ENCODE data around the gene MEF2B. TPM values are rescaled to one million over a fixed set of nuclear protein-coding genes. Genes with fewer than 3 reads are reported as not detected.
A peak's percentile ranks its signal among the peaks of the same experiment; 100 is the strongest.

The MEF2B gene
- total RNA-seq, 1 experiment from 2014 or later, result 1.3 TPM

GRCh38 chr19:19217099-19217498 lies 47.0 kb upstream of the MEF2B start:
- Histone ChIP-seq H3K23ac (ENCODE audit: insufficient read length, low read depth, low read length) (no peak overlapping the region), H3K27me3 (ENCODE audit: insufficient read depth, low read length) (peaks cover 24% of the 10 kb centered on the region), H2BK15ac (ENCODE audit: low read depth, low read length) (no peak overlapping the region), H3K79me1 (ENCODE audit: insufficient read depth, low read depth, low read length, poor library complexity, severe bottlenecking) (no peaks in the 10 kb centered on the region), H2AFZ (ENCODE audit: low read length) (no peak overlapping the region), H2BK5ac (ENCODE audit: insufficient read length, low read length) (no peak overlapping the region), H2BK20ac (ENCODE audit: low read depth, low read length, poor library complexity, severe bottlenecking) (no peak overlapping the region), H3K23me2 (ENCODE audit: insufficient read length, low read depth, low read length, poor library complexity, severe bottlenecking) (peaks cover 5% of the 10 kb centered on the region), H4K5ac (ENCODE audit: insufficient read length, low read depth, low read length) (no peak overlapping the region), H3K9ac (ENCODE audit: extremely low read depth, insufficient read length, low read length) (no peak overlapping the region), H3K18ac (ENCODE audit: insufficient read length, low read depth, low read length) (no peak overlapping the region), H3K4ac (ENCODE audit: low read depth, low read length) (no peak overlapping the region), H2AK5ac (ENCODE audit: insufficient read length, low read length) (no peak overlapping the region), H3K4me1 (ENCODE audit: insufficient read depth, low read length) (peaks cover 3% of the 10 kb centered on the region; the same call in 1 of the 2 replicates), H3K79me2 (ENCODE audit: insufficient read depth, low read length) (no peaks in the 10 kb centered on the region), H4K8ac (replicated peaks; ENCODE audit: insufficient read length, low read depth, low read length) (no peak overlapping the region), H3K56ac (ENCODE audit: insufficient read length, low read depth, low read length) (no peak overlapping the region), H3K9me3 (ENCODE audit: control insufficient read depth, low read depth, low read length) (no peaks in the 10 kb centered on the region), H3K4me2 (ENCODE audit: insufficient read depth, insufficient read length, low read length) (no peak overlapping the region), H3T11ph (ENCODE audit: low read length) (no peak overlapping the region), H3K14ac (ENCODE audit: insufficient read depth, low read length) (no peak overlapping the region), H4K20me1 (ENCODE audit: control insufficient read depth, insufficient read depth, insufficient read length) (no peaks in the 10 kb centered on the region), H2BK120ac (ENCODE audit: low read depth, low read length, poor library complexity, severe bottlenecking) (no peak overlapping the region), H2BK12ac (ENCODE audit: insufficient read length, low read depth, low read length) (no peak overlapping the region), H3K27ac (ENCODE audit: insufficient read length, low read depth, low read length) (no peak overlapping the region), H4K91ac (ENCODE audit: insufficient read length, low read depth, low read length) (no peak overlapping the region)
- H3K9me3 Mint-ChIP-seq, result peaks cover 0 to 4% of the 10 kb centered on the region in 2 experiments; a peak in 2 of 5 replicates
- peaks cover 84% of the 10 kb centered on the region for H3K27me3 Mint-ChIP-seq (ENCODE audit: low read depth)
- peak; percentile 49 for DNase-seq
- no peak overlapping the region for H3K27ac Mint-ChIP-seq
- peaks cover 6 to 21% of the 10 kb centered on the region in 2 experiments for H3K4me1 Mint-ChIP-seq
- no peaks in the 10 kb centered on the region for H3K36me3 Mint-ChIP-seq (ENCODE audit: insufficient read depth in 1 of 3, low read depth in 3 of 3)
- TF ChIP-seq, protein P1, sequence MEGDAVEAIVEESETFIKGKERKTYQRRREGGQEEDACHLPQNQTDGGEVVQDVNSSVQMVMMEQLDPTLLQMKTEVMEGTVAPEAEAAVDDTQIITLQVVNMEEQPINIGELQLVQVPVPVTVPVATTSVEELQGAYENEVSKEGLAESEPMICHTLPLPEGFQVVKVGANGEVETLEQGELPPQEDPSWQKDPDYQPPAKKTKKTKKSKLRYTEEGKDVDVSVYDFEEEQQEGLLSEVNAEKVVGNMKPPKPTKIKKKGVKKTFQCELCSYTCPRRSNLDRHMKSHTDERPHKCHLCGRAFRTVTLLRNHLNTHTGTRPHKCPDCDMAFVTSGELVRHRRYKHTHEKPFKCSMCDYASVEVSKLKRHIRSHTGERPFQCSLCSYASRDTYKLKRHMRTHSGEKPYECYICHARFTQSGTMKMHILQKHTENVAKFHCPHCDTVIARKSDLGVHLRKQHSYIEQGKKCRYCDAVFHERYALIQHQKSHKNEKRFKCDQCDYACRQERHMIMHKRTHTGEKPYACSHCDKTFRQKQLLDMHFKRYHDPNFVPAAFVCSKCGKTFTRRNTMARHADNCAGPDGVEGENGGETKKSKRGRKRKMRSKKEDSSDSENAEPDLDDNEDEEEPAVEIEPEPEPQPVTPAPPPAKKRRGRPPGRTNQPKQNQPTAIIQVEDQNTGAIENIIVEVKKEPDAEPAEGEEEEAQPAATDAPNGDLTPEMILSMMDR (conservative IDR thresholded peaks at IDR 0.05), result peak; percentile 62; the same call in 2 of the 3 replicates
- H3K4me3 Mint-ChIP-seq, result no peak overlapping the region
- no CpG with 5 or more reads among the region's 4 CpGs for WGBS (ENCODE audit: extremely low coverage, insufficient read length, low lambda C conversion rate)

All from H9 (cell line).